ENCODE data around the gene TLE3.

- TF ChIP-seq POLR2A (IDR thresholded peaks at IDR 0.05) (no peak), CTCF (IDR thresholded peaks at IDR 0.05) (no peak), EP300 (IDR thresholded peaks at IDR 0.05) (no peak)
Measured at GRCh38 chr15:70031261-70031660, 66.5 kb downstream of the TLE3 start.
